GM19324 (cell line): ENCODE data around the gene LFNG.
A peak's percentile ranks its signal among the peaks of the same experiment; 100 is the strongest.
"Not testable (repeated sequence)": the region's sequence is repeated elsewhere in the genome, so short reads cannot be mapped to it uniquely, and the experiment has no call there.

Source experiments
- ATAC-seq: cut with Tn5 transposase; IDR thresholded peaks from one replicate; pipeline ENCODE4 v1.9.1; 2021; ENCODE audit warnings: mild to moderate bottlenecking, moderate library complexity; ENCODE audit not compliant: unreplicated experiment, low FRiP score

Gene LFNG

GRCh38 chr7:2542011-2542915 is 22.7 kb downstream of the LFNG start:
- ATAC-seq: no peak

GRCh38 chr7:2542916-2543871 is 23.6 kb downstream of the LFNG start:
- ATAC-seq: no peak

- ATAC-seq: no peak
These were observed 25.1 kb downstream of the LFNG start for GRCh38 chr7:2544541-2545188.

- no peak for ATAC-seq
These were observed 26.3 kb downstream of the LFNG start for GRCh38 chr7:2545746-2546425.

- ATAC-seq: no peak
These were observed 27.4 kb downstream of the LFNG start for GRCh38 chr7:2546776-2547586.

- no peak for ATAC-seq
These were observed 31.8 kb downstream of the LFNG start for GRCh38 chr7:2551418-2551817.

GRCh38 chr7:2553108-2553507 is 33.5 kb downstream of the LFNG start:
- no peak for ATAC-seq

- no peak for ATAC-seq
These were observed 34.4 kb downstream of the LFNG start for GRCh38 chr7:2553831-2554581.

- no peak for ATAC-seq
These were observed 35.1 kb downstream of the LFNG start for GRCh38 chr7:2554661-2555111.

- ATAC-seq: peak; percentile 76
These were observed 35.8 kb downstream of the LFNG start, which contains the start of gene BRAT1 for GRCh38 chr7:2555121-2556052. BRAT1 (minus strand) TSS chr7:2555524; CDS start chr7:2554431, 1,093 bp downstream.

- ATAC-seq: peak; percentile 66
These were observed 39.2 kb downstream of the LFNG start, which contains the start of gene IQCE for GRCh38 chr7:2558629-2559282. IQCE (plus strand) TSS chr7:2558979; CDS start chr7:2559182, 203 bp downstream.

GRCh38 chr7:2559283-2559950 is 39.8 kb downstream of the LFNG start:
- ATAC-seq: peak; percentile 5

GRCh38 chr7:2563955-2564354 is 44.4 kb downstream of the LFNG start:
- ATAC-seq: not testable (repeated sequence)

GRCh38 chr7:2564970-2565540 is 45.5 kb downstream of the LFNG start:
- ATAC-seq: no peak

- peak; percentile 15 for ATAC-seq
These were observed 46.8 kb downstream of the LFNG start for GRCh38 chr7:2566348-2566889.
